ENCODE data around the gene BBOX1.

GRCh38 chr11:27011560-27012233 is 28.9 kb upstream of the BBOX1 start:
- TF ChIP-seq, protein P1, sequence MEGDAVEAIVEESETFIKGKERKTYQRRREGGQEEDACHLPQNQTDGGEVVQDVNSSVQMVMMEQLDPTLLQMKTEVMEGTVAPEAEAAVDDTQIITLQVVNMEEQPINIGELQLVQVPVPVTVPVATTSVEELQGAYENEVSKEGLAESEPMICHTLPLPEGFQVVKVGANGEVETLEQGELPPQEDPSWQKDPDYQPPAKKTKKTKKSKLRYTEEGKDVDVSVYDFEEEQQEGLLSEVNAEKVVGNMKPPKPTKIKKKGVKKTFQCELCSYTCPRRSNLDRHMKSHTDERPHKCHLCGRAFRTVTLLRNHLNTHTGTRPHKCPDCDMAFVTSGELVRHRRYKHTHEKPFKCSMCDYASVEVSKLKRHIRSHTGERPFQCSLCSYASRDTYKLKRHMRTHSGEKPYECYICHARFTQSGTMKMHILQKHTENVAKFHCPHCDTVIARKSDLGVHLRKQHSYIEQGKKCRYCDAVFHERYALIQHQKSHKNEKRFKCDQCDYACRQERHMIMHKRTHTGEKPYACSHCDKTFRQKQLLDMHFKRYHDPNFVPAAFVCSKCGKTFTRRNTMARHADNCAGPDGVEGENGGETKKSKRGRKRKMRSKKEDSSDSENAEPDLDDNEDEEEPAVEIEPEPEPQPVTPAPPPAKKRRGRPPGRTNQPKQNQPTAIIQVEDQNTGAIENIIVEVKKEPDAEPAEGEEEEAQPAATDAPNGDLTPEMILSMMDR (IDR thresholded peaks at IDR 0.05; ENCODE audit: low read depth, low read length) = no peak
- no peak for TF ChIP-seq POLR2A (IDR thresholded peaks at IDR 0.05; ENCODE audit: extremely low read depth, insufficient read length)

Data from NB4 (cell line).